ENCODE measurements around the gene TAL1. TPM values are rescaled to one million over a fixed set of nuclear protein-coding genes. Genes with fewer than 3 reads are reported as not detected.
"Not testable (repeated sequence)": the region's sequence is repeated elsewhere in the genome, so short reads cannot be mapped to it uniquely, and the experiment has no call there.

Gene TAL1
- total RNA-seq, 1 donor, result not detected

DNA sequence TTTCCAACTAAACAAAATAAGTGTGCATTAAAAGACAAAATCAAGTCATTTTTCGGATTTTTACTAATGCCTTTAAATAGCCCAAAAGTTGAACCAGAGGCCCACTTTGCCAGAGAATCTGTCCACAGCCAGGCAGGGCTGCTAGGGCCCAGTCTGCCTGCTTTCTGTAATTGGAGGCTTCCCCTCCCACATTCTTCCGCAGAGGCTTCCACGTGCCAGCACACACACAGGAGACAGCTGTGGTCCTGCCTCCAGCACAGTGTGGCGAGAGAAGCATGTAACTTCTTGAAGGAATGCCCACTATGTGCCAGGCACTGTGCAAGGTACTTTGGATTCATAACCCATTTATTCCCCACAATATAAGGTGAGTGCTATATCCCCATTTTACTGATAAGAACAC lies 30.8 kb downstream of the TAL1 start:
- no peak for DNase-seq (ENCODE audit: low read depth)
- TF ChIP-seq, protein P1, sequence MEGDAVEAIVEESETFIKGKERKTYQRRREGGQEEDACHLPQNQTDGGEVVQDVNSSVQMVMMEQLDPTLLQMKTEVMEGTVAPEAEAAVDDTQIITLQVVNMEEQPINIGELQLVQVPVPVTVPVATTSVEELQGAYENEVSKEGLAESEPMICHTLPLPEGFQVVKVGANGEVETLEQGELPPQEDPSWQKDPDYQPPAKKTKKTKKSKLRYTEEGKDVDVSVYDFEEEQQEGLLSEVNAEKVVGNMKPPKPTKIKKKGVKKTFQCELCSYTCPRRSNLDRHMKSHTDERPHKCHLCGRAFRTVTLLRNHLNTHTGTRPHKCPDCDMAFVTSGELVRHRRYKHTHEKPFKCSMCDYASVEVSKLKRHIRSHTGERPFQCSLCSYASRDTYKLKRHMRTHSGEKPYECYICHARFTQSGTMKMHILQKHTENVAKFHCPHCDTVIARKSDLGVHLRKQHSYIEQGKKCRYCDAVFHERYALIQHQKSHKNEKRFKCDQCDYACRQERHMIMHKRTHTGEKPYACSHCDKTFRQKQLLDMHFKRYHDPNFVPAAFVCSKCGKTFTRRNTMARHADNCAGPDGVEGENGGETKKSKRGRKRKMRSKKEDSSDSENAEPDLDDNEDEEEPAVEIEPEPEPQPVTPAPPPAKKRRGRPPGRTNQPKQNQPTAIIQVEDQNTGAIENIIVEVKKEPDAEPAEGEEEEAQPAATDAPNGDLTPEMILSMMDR (IDR thresholded peaks at IDR 0.05; ENCODE audit: insufficient read depth, low read depth, low read length), result no peak
- no peak overlapping the region for H3K4me3 ChIP-seq (ENCODE audit: low read depth, low read length)

GRCh38 chr1:47198214-47198613 lies 33.8 kb downstream of the TAL1 start:
- DNase-seq (ENCODE audit: low read depth), result no peak
- TF ChIP-seq, protein P1 (IDR thresholded peaks at IDR 0.05; ENCODE audit: insufficient read depth, low read depth, low read length), result no peak
- H3K4me3 ChIP-seq (ENCODE audit: low read depth, low read length), result no peak overlapping the region

- H3K4me3 ChIP-seq (ENCODE audit: low read depth, low read length), result no peak overlapping the region
- TF ChIP-seq, protein P1 (IDR thresholded peaks at IDR 0.05; ENCODE audit: insufficient read depth, low read depth, low read length), result no peak
- DNase-seq (ENCODE audit: low read depth), result no peak
Observed at GRCh38 chr1:47196622-47197021, 35.4 kb downstream of the TAL1 start.

DNA sequence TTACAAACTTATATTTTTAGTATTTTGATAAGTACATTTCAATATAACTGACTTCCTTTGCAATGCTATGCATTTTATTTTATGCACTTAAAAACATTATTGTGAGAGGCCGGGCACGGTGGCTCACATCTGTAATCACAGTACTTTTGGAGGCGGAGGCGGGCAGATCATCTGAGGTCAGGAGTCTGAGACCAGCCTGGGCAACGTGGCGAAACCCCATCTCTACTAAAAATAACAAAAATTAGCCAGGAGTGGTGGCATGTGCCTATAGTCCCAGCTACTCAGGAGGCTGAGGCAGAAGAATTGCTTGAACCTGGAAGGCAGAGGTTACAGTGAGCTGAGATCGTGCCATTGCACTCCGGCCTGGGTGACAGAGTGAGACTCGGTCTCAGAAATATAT lies 36.0 kb downstream of the TAL1 start:
- DNase-seq (ENCODE audit: low read depth); H3K4me3 ChIP-seq (ENCODE audit: low read depth, low read length): not testable (repeated sequence)

- no peak overlapping the region for H3K4me3 ChIP-seq (ENCODE audit: low read depth, low read length)
- DNase-seq (ENCODE audit: low read depth), result no peak
- TF ChIP-seq, protein P1 (IDR thresholded peaks at IDR 0.05; ENCODE audit: insufficient read depth, low read depth, low read length), result no peak
Observed at GRCh38 chr1:47194311-47194710, 37.7 kb downstream of the TAL1 start.

DNA sequence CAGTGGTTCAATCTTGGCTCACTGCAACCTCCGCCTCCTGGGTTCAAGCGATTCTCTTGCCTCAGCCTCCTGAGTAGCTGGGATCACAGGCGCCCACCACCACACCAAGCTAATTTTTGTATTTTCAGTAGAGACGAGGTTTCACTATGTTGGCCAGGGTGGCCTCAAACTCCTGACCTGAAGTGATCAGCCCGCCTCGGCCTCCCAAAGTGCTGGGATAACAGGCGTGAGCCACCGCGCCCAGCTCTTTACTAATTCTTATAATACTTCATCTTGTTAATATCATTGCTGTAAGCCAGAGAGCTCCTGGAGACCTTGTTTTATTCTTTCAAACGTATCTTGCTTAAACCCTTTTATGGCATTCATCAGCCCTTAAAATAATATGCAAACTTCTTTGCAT lies 38.5 kb downstream of the TAL1 start:
- not testable (repeated sequence) for DNase-seq (ENCODE audit: low read depth); H3K4me3 ChIP-seq (ENCODE audit: low read depth, low read length)

DNA sequence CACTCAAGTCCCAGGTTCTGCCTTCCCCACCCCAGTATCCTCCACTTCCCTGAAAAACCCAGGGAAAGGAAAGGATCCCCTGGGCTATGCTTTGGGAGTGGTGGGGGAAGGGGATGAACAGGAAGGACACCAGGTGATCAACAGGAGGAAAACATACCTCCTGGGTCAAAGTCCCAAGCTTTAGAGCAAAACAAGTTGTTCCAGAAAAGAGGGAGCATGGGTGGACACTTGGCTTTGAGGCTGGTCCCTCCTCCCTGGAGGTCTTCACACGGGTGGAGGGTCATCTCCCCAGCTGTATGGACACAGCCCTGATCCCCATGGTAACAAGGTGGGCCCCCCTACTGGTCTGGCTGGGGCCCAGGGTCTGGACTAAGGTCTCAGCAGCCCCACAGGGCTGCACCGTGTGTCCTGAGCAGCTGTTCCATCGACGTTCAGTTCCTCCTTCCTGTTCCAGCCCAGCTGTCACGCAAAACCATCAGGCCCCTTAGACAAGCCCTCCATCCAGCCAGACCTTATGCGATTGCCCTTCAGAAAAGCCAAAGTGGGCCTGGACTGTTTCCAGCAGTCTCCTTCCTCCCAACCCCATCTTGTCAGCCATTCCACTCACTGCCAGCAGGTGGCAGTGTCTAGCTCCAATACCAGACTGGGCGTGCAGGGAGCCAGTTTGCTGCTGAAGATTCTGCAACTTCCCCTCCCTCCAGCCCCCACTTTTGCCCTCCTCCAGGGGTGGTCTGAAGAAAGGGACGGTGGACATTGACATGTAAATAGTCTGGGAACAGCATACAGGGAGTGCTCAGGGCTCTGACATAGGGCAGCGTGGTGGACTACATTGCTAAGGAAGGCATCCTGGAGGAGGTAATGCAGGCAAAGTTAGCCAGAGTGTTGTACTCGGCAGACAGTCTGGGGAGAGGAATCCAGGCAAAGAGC lies 39.3 kb downstream of the TAL1 start:
- no peak overlapping the region for H3K4me3 ChIP-seq (ENCODE audit: low read depth, low read length)
- TF ChIP-seq, protein P1 (IDR thresholded peaks at IDR 0.05; ENCODE audit: insufficient read depth, low read depth, low read length), result peak; percentile 97
- DNase-seq (ENCODE audit: low read depth), result peak; percentile 60

- no peak for DNase-seq (ENCODE audit: low read depth)
- H3K4me3 ChIP-seq (ENCODE audit: low read depth, low read length), result no peak overlapping the region
- TF ChIP-seq, protein P1 (IDR thresholded peaks at IDR 0.05; ENCODE audit: insufficient read depth, low read depth, low read length), result no peak
Observed at GRCh38 chr1:47191940-47192457, 40.0 kb downstream of the TAL1 start.
